Activated T-cell treated with anti-CD3 and anti-CD28 coated beads, Interleukin-2, amount 50 U/mL, for 72 hours (primary cell): Measurements from ENCODE around the gene DNASE1L3. TPM values are rescaled to one million over a fixed set of nuclear protein-coding genes. Genes with fewer than 3 reads are reported as not detected.

Source experiments
- ATAC-seq, 2 donors: fragments of 150-1000 bp; cut with Tn5 transposase; replicated peaks in 1 of 2; 2 replicates each; pipeline ENCODE4 v1.10.0; 2021; ENCODE audit warnings: moderate library complexity in 2 of 2, mild to moderate bottlenecking in 1 of 2
- DNase-seq, 2 donors: peaks; one replicate each; pipeline ENCODE4 v3.0.0; 2021 to 2022; ENCODE audit warnings: mixed read lengths in 1 of 2
- H3K27ac Mint-ChIP-seq: one replicate; pipeline ENCODE4 v1.8.0; 2022; ENCODE audit warnings: mild to moderate bottlenecking, moderate library complexity, mixed read lengths
- H3K27me3 Mint-ChIP-seq: one replicate; pipeline ENCODE4 v1.8.0; 2022; ENCODE audit warnings: low read depth, mixed read lengths
- H3K36me3 Mint-ChIP-seq, 2 donors: one replicate each; pipeline ENCODE4 v1.8.0; 2022; ENCODE audit warnings: mixed read lengths in 2 of 2, mild to moderate bottlenecking in 1 of 2; ENCODE audit not compliant: insufficient read depth in 2 of 2
- H3K4me1 Mint-ChIP-seq: one replicate; pipeline ENCODE4 v1.8.0; 2022; ENCODE audit warnings: low read depth, mixed read lengths
- H3K4me3 Mint-ChIP-seq, 2 donors: one replicate each; pipeline ENCODE4 v1.8.0; 2022; ENCODE audit warnings: mild to moderate bottlenecking in 2 of 2, mixed read lengths in 2 of 2, moderate library complexity in 2 of 2
- H3K9me3 Mint-ChIP-seq, 2 donors: one replicate each; pipeline ENCODE4 v1.8.0; 2022; ENCODE audit warnings: mixed read lengths in 2 of 2
- total RNA-seq, 2 donors: library from RNA; stranded (reverse); gene quantifications; one replicate each; pipeline ENCODE4 v1.2.3, GENCODE V29; 2022

The DNASE1L3 gene
- total RNA-seq, 2 donors from 2014 or later = not detected

DNA sequence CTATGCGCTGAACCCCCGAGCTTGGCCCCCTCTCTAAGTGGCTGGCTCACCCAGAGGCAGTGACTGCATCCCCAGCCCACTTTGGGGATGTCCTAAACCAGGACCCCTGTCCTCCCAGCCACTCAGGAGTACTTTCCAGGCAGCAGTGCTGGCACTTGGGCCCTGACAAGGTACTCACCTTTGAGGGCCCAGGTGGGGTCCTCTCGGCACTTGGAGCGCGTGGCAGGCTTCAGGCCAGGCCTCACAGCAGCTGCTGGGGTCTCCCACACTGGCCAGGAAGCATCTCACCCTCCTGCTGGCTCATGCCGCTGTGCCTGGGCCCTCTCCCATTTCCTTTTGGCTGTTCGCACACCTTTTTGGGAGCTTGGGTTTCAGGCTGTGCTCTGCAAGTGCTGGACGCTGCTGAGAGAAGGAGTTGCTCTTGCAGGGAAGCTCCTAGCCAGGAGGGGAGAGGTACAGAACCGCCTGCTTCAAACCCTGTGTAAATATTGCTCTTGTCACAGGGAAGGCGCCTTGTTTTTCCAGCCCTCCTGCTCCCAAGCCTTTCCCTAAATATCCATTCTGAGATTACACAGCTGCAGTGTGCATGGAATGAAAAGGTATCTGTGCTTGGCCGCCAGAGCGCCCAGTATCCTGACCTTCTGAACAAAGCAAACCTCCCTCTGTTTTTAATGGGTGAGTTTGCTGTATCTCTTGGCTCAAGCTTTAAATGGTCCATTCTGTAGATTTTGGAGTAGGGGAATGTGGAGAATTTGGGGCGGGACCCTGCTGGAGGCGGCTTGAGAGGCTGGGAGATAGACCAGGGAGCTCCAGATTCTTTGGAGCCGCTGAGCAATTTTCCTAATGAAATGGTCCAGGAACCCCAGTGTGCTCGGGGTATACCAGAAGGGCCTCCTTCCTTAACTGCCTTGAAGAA is 45.6 kb downstream of the DNASE1L3 start:
- ATAC-seq = no peak
- Mint-ChIP-seq H3K9me3 (no peaks in the 10 kb centered on the region), H3K36me3 (no peaks in the 10 kb centered on the region), H3K4me3 (no peak overlapping the region), H3K27ac (no peak overlapping the region), H3K4me1 (no peaks in the 10 kb centered on the region), H3K27me3 (no peaks in the 10 kb centered on the region)
- no peak for DNase-seq

DNA sequence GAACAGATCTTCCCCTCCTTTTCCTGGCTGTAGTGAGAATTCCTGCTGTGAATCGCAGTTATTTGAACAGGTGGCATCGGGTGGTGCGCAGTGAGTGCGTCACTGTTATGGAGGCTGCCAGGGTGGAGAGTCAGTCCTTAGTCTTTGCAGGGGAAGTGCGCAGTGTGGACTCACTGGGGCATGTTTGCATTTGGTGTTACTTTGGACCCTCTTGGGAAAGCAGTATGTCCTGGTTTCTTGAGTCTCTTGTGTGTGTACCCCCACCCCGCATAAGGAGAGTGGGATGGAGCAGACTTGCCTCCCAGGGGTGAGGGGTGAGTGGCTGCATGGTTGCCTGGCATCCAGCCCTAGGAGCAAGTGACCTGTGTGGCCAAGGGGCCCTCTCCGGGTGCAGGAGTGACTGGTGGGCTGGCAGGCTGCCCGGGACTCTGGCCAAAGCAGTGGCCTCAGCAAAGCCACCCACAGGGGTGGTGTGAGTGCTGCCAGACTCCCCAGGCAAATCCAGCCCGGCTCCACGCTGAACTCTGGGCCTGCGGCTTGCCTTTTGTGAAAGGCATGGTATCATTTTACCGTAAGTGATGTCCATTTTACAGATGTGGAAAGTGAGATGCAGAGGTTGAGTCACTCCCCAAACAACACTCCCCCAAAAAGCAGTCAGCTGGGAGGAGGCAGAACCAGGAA is 46.4 kb downstream of the DNASE1L3 start:
- Mint-ChIP-seq H3K36me3 (no peaks in the 10 kb centered on the region), H3K4me3 (no peak overlapping the region), H3K9me3 (no peaks in the 10 kb centered on the region), H3K27ac (no peak overlapping the region), H3K27me3 (no peaks in the 10 kb centered on the region), H3K4me1 (no peaks in the 10 kb centered on the region)
- no peak for DNase-seq
- ATAC-seq = no peak

DNA sequence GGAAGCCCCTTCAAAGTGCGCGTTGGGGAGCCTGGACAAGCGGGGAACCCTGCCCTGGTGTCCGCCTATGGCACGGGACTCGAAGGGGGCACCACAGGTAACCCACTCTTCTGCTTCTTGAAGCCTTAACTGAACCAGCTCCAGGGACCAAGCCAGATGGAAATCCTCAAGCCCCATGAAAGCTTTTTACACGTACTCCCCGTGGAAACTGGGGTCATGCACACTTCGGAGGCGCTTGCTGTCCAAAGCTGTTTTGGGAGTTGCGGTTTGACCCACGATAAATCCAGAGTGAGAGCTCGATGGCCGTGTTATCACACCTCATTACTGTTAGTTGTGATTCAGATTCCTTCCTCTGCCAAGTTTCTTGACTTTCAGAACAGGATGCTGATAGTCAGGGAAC is 47.5 kb downstream of the DNASE1L3 start:
- Mint-ChIP-seq H3K27ac (no peak overlapping the region), H3K9me3 (no peaks in the 10 kb centered on the region), H3K27me3 (no peaks in the 10 kb centered on the region), H3K4me1 (no peaks in the 10 kb centered on the region), H3K36me3 (no peaks in the 10 kb centered on the region), H3K4me3 (no peak overlapping the region)
- DNase-seq (no peak), ATAC-seq (no peak)

DNA sequence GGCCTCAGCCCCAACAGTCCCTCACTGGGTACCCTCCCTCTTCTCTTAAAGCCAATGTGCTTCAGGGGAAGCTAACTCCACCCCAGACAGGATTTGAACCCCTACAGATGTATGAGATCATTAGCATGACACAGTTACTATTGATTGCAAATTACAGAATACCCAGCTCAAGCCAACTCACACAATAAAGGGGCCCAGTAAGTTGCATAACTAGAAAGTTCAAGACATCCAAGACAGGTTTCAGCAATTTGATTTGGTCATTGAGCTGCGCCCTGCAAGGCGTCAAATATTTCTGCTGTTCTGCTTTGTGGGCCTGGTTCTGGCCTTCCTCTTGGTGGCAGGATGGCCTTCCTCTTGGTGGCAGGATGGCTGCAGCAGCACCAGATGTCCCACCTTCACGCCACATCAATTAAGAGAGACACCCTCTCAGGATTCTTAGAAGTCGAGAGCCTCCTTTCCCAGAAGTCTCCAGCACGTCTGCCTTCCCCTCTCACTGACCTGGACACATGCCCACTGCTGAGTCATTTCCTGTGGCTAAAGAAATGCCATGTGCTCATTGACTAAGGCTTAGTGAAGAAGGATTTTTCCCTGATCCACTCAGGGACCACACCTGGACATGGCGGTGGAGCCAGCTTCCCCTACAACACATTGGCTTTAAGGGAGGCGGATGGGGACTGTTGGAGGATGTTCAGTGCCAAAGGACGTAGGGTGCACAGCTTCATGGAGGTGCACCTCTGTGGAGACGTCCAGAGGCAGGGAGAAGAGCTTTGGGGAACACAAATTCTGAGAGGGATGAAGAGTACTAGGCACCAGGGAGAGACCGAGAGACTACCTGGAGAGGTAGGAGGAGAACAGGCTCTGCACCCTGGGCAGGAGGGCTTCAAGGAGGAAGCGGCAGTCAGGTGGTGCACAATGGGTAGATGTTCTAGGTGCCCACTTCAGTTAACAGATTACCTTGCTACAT is 49.1 kb downstream of the DNASE1L3 start:
- H3K36me3 Mint-ChIP-seq = no peaks in the 10 kb centered on the region
- H3K27me3 Mint-ChIP-seq = no peaks in the 10 kb centered on the region
- ATAC-seq (no peak), DNase-seq (no peak)
- H3K9me3 Mint-ChIP-seq = no peaks in the 10 kb centered on the region
- H3K27ac Mint-ChIP-seq = no peak overlapping the region
- no peaks in the 10 kb centered on the region for H3K4me1 Mint-ChIP-seq
- no peak overlapping the region for H3K4me3 Mint-ChIP-seq

DNA sequence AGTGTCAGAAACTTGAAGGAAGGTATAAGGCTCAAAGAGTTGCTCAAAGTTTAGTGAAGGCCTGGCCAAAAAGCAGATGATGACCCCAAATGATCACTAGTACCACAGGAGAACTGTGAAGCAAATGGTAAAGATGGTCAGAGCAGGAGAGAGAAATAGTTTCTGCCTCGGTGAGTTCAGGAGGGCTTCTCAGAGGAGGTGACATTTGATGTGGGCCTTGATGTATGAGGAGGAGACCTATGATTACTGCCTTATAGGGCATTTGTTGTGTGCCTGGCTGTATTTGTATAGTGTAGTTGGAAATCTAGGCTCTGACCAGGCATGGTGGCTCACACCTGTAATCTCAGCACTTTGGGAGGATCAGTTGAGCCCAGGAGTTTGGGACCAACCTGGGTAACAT is 50.4 kb downstream of the DNASE1L3 start:
- Mint-ChIP-seq H3K36me3 (no peaks in the 10 kb centered on the region), H3K27me3 (no peaks in the 10 kb centered on the region), H3K4me1 (no peaks in the 10 kb centered on the region), H3K4me3 (no peak overlapping the region), H3K27ac (no peak overlapping the region), H3K9me3 (no peaks in the 10 kb centered on the region)
- ATAC-seq = no peak
- no peak for DNase-seq

DNA sequence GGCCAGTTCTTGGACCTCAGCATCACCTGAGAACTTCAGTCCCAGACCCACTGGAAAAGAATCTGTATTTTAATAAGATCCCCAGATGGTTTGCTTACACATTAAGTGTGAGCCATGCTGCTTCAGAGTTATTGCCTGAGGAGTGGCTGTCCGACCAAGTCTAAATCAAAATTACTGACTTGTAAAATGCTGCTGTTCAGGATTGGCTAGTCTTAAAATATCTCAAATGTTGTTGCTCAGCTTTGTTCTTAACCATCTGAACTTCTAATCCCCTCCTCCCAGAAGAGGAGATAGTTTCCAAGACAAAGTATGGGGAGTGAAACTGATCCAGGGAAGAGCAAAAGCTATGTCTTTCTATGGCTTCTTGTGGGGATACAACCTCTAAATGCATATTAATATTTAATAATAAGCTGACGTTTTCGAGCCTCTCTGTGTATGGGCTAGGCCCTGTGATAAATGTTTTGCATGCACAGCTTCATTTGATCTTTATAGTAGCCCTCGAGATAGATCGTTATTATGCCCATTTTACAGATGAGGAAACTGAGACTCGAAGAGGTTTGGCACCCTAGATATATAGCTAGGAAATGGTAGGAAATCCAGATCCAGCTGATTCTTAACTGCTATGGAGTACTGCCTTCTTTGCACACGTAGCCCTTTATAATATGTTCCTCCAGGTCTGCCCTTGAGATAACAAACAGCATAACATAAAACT is 52.2 kb downstream of the DNASE1L3 start:
- DNase-seq (no peak), ATAC-seq (no peak)
- no peaks in the 10 kb centered on the region for H3K36me3 Mint-ChIP-seq
- H3K27ac Mint-ChIP-seq = no peak overlapping the region
- H3K27me3 Mint-ChIP-seq = no peaks in the 10 kb centered on the region
- no peaks in the 10 kb centered on the region for H3K9me3 Mint-ChIP-seq
- H3K4me1 Mint-ChIP-seq = no peaks in the 10 kb centered on the region
- H3K4me3 Mint-ChIP-seq = no peak overlapping the region

DNA sequence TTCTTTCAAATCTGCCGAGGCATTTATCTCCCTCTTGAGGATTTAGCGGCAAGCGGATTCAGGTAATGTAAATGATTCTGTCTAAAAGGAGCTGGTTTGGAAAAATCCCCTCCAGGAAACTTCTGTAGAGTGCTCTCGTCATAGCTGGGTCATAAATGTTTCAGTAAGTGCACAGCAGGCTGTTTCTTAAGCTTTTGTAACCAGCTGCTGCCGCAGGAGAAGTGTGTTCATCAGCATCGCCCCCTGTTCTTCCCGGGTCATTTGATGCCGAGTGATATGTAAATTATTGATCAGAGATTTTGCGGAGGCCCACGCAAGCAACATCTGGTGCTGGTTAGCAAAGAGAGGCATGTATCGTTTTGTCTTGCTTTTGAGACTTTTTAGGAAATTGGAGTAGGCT is 53.1 kb downstream of the DNASE1L3 start:
- no peaks in the 10 kb centered on the region for H3K4me1 Mint-ChIP-seq
- H3K9me3 Mint-ChIP-seq = no peaks in the 10 kb centered on the region
- no peak overlapping the region for H3K27ac Mint-ChIP-seq
- H3K36me3 Mint-ChIP-seq = no peaks in the 10 kb centered on the region
- DNase-seq = no peak
- H3K27me3 Mint-ChIP-seq = no peaks in the 10 kb centered on the region
- no peak overlapping the region for H3K4me3 Mint-ChIP-seq
- no peak for ATAC-seq

DNA sequence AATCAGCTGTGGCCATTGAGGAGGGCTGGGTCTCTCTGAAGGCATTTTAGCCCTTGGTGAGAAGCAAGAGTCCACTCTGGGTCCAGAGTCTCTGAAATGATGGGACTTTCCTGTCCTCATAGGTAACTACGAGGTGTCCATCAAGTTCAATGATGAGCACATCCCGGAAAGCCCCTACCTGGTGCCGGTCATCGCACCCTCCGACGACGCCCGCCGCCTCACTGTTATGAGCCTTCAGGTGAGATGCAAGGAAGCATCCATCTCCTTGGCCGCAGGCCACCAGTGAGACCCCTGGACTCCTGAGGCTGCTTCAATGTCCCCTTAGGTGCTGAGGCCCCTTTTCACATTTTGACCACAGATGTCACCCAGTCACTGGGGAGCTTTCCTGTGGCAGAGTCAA is 54.9 kb downstream of the DNASE1L3 start:
- Mint-ChIP-seq H3K4me1 (no peaks in the 10 kb centered on the region), H3K36me3 (peaks cover 0 to 1% of the 10 kb centered on the region in 2 donors)
- no peak for DNase-seq

DNA sequence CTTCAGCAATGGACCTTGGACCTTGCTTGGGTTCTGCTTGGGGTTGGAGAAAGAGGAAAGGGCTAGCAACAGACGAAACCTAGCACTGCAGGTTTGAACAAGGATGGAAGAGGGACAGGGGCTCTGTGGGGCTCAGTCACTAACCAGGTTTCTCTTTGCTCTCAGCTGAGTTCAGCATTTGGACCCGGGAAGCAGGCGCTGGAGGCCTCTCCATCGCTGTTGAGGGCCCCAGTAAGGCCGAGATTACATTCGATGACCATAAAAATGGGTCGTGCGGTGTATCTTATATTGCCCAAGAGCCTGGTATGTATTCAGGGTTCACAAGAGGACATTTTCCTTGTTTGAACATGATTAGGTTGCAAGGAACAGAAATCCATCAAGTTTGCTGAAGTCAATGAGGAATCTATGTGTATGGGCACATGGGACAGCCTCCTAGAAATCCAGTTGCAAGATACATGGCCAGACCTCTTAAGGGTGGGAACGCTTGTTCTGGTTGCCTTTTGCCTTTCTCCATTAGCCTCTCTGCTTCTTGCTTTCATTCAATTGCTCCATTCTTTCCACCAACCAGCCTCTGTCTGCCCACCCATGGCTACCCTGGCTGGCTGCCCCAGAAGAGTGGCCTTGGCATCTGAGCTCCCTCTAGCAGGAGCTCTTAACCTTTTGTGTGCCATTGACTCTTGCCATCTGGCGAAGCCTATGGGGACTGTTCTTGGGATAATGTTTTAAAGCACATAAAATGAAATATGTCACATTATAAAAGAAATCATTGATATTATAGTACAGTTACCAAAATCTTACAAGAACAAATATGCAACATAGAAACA is 55.9 kb downstream of the DNASE1L3 start:
- no peak overlapping the region for H3K27ac Mint-ChIP-seq
- no peak for DNase-seq
- peaks cover 0 to 1% of the 10 kb centered on the region in 2 donors for H3K36me3 Mint-ChIP-seq
- H3K9me3 Mint-ChIP-seq = no peaks in the 10 kb centered on the region
- no peak overlapping the region for H3K4me3 Mint-ChIP-seq
- no peaks in the 10 kb centered on the region for H3K4me1 Mint-ChIP-seq
- H3K27me3 Mint-ChIP-seq = no peaks in the 10 kb centered on the region
- ATAC-seq = no peak

More for the DNA sequence above, 54.9 kb downstream of the DNASE1L3 start:
- Mint-ChIP-seq H3K4me3 (no peak overlapping the region), H3K27me3 (no peaks in the 10 kb centered on the region), H3K27ac (no peak overlapping the region), H3K9me3 (no peaks in the 10 kb centered on the region)
- no peak for ATAC-seq

DNA sequence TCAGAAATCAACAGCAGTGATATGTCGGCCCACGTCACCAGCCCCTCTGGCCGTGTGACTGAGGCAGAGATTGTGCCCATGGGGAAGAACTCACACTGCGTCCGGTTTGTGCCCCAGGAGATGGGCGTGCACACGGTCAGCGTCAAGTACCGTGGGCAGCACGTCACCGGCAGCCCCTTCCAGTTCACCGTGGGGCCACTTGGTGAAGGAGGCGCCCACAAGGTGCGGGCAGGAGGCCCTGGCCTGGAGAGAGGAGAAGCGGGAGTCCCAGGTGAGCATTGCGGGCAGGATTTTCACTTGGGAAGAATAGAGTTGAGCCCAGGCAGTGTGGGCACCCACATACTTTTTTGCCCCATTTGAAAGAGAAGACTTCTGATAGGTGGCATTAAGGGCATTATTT is 57.4 kb downstream of the DNASE1L3 start:
- Mint-ChIP-seq H3K4me1 (no peaks in the 10 kb centered on the region), H3K27ac (no peak overlapping the region)

DNA sequence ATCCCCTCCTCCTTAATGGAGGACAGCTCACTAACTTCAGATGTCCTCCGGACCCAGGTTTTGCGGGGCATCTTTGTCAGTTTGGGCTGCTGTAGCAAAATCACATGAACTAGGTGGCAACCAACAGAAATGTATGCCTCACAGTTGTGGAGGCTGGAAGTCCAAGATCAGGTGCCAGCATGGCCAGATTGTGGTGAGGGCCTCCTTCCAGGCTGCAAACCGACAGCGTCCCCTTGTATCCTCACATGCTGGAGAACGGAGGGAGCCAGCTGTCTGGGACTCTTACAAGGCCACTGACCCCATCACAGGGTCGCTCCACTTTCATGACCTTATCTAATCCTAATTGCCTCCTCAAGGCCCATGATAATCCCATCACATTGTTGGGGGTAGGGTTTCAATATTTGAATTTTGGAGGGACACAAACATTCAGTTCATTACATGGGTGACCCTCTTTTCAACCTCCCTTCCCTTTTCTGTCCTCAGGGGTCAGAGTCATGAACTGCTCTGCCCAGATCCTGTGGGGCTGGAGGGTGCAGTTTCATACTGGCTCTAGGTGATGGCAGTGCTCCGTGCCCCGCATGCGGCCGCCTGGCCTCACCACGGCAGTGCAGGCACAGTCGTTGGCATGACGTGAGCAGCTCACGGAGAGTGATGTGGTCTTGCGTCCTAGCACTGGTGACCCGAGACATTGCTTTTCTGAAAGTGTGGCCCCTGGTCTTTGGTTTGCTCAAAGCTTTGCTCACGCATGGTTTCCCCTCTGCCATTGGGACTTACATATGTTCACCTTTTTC is 58.4 kb downstream of the DNASE1L3 start:
- Mint-ChIP-seq H3K9me3 (no peaks in the 10 kb centered on the region), H3K4me3 (no peak overlapping the region)

More for the DNA sequence above, 57.4 kb downstream of the DNASE1L3 start:
- Mint-ChIP-seq H3K4me3 (no peak overlapping the region), H3K36me3 (peaks cover 0 to 1% of the 10 kb centered on the region in 2 donors), H3K27me3 (no peaks in the 10 kb centered on the region), H3K9me3 (no peaks in the 10 kb centered on the region)
- no peak for DNase-seq
- no peak for ATAC-seq

More for the DNA sequence above, 58.4 kb downstream of the DNASE1L3 start:
- H3K27ac Mint-ChIP-seq = no peak overlapping the region
- H3K27me3 Mint-ChIP-seq = no peaks in the 10 kb centered on the region
- H3K36me3 Mint-ChIP-seq = peaks cover 0 to 1% of the 10 kb centered on the region in 2 donors
- DNase-seq (no peak), ATAC-seq (no peak)
- no peaks in the 10 kb centered on the region for H3K4me1 Mint-ChIP-seq
